IPS DF 19.7 (cell line): ENCODE measurements around the gene RASL12.
"Not testable (repeated sequence)": the region's sequence is repeated elsewhere in the genome, so short reads cannot be mapped to it uniquely, and the experiment has no call there.

ENCODE experiments used
- DNase-seq: peaks from one replicate; pipeline ENCODE4 v3.0.0-alpha.2; 2013; ENCODE audit warnings: low read depth, low spot score

Gene RASL12

GRCh38 chr15:65075607-65076395 lies 8.0 kb upstream of the RASL12 start:
- DNase-seq: not testable (repeated sequence)

GRCh38 chr15:65074946-65075345 lies 7.2 kb upstream of the RASL12 start:
- DNase-seq: not testable (repeated sequence)

GRCh38 chr15:65072617-65073016 lies 4.8 kb upstream of the RASL12 start:
- no peak for DNase-seq

GRCh38 chr15:65072027-65072426 lies 4.2 kb upstream of the RASL12 start:
- DNase-seq: no peak

GRCh38 chr15:65071381-65071811 lies 3.6 kb upstream of the RASL12 start:
- DNase-seq: no peak

GRCh38 chr15:65069779-65070546 lies 2.2 kb upstream of the RASL12 start:
- no peak for DNase-seq

- no peak for DNase-seq
Measured at GRCh38 chr15:65069179-65069578, 1.4 kb upstream of the RASL12 start.

- DNase-seq: no peak
Measured at GRCh38 chr15:65068403-65068788, 605 bp upstream of the RASL12 start.

- no peak for DNase-seq
Measured at GRCh38 chr15:65067317-65067644, 510 bp downstream of the RASL12 start.

- no peak for DNase-seq
Measured at GRCh38 chr15:65066635-65067316, 1.0 kb downstream of the RASL12 start.

GRCh38 chr15:65066001-65066634 lies 1.7 kb downstream of the RASL12 start:
- no peak for DNase-seq

- DNase-seq: no peak
Measured at GRCh38 chr15:65062726-65063125, 5.1 kb downstream of the RASL12 start.

GRCh38 chr15:65062061-65062460 lies 5.7 kb downstream of the RASL12 start:
- DNase-seq: no peak

GRCh38 chr15:65060641-65061397 lies 7.0 kb downstream of the RASL12 start:
- no peak for DNase-seq

- DNase-seq: no peak
Measured at GRCh38 chr15:65059931-65060596, 7.7 kb downstream of the RASL12 start.

GRCh38 chr15:65059369-65059750 lies 8.4 kb downstream of the RASL12 start:
- no peak for DNase-seq

- DNase-seq: no peak
Measured at GRCh38 chr15:65058394-65059368, 9.1 kb downstream of the RASL12 start.

GRCh38 chr15:65057549-65057940 lies 10.2 kb downstream of the RASL12 start:
- no peak for DNase-seq

- no peak for DNase-seq
Measured at GRCh38 chr15:65056868-65057548, 10.8 kb downstream of the RASL12 start.
